HL-60 (cell line): Measurements from ENCODE around the gene RNASE8.

Experiments
- GABPA ChIP-seq: IDR thresholded peaks from 2 replicates; pipeline ENCODE4 v1.6.1; 2012; ENCODE audit warnings: low read depth
- POLR2AphosphoS5 ChIP-seq: IDR thresholded peaks from 2 replicates; pipeline ENCODE4 v1.6.1; 2012; ENCODE audit warnings: low read depth
- TF ChIP-seq, protein P1 (sequence below): IDR thresholded peaks from one replicate; pipeline ENCODE4 v1.5.1; 2011; ENCODE audit warnings: low read length, control low read depth, inconsistent platforms; ENCODE audit not compliant: insufficient read depth

DNA sequence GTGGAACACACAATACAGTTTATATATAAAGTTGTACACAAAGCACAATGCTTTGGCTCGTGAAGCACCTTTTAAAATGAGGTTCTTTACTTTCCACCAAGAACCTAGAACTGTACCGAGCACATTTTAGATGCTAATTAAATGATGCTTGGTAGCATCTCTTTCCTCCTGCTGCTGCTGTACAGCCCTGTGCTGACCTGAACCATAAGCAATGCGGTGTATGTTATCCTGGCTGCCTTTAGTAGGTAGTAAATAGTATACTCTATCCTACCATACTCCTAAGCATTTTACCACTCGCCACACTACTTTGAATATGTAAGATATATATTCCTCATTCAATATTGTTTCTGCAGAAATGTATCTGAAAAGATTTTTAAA lies 2.9 kb upstream of the RNASE8 start:
- TF ChIP-seq, protein P1, sequence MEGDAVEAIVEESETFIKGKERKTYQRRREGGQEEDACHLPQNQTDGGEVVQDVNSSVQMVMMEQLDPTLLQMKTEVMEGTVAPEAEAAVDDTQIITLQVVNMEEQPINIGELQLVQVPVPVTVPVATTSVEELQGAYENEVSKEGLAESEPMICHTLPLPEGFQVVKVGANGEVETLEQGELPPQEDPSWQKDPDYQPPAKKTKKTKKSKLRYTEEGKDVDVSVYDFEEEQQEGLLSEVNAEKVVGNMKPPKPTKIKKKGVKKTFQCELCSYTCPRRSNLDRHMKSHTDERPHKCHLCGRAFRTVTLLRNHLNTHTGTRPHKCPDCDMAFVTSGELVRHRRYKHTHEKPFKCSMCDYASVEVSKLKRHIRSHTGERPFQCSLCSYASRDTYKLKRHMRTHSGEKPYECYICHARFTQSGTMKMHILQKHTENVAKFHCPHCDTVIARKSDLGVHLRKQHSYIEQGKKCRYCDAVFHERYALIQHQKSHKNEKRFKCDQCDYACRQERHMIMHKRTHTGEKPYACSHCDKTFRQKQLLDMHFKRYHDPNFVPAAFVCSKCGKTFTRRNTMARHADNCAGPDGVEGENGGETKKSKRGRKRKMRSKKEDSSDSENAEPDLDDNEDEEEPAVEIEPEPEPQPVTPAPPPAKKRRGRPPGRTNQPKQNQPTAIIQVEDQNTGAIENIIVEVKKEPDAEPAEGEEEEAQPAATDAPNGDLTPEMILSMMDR: no peak
- no peak for TF ChIP-seq POLR2AphosphoS5
- TF ChIP-seq GABPA: no peak
